MCF 10A (cell line): Measurements from ENCODE around the gene CALML6. TPM values are rescaled to one million over a fixed set of nuclear protein-coding genes. Genes with fewer than 3 reads are reported as not detected.
A peak's percentile ranks its signal among the peaks of the same experiment; 100 is the strongest.

Experiments
- BruUV-seq: library from RNA; stranded (reverse); fragments of 400-500 nt; replicated peaks from 2 replicates; lab custom pipeline; 2021; lab: Mats Ljungman, UMichigan
- CTCF ChIA-PET: fragments of 300-600 bp; sonication (Branson Sonifier 250); formaldehyde crosslinking; extraction: SDS; loops from one replicate; lab custom pipeline; 2021; ENCODE audit warnings: antibody characterized with exemption, inconsistent platforms; lab: Yijun Ruan, JAX
- POLR2A ChIA-PET: fragments of 300-600, 350-650 bp; sonication (Branson Sonifier 250); formaldehyde crosslinking; extraction: SDS; loops from one replicate; lab custom pipeline; 2020; ENCODE audit warnings: antibody characterized with exemption, inconsistent platforms; lab: Yijun Ruan, JAX
- DNase-seq: peaks from one replicate; pipeline ENCODE4 v3.0.0-alpha.2; 2018; ENCODE audit not compliant: unreplicated experiment
- H3K27ac Mint-ChIP-seq: one replicate; pipeline ENCODE4 v1.8.0; 2022; ENCODE audit warnings: mild to moderate bottlenecking, low read depth, mixed read lengths; ENCODE audit not compliant: unreplicated experiment
- H3K27me3 Mint-ChIP-seq: one replicate; pipeline ENCODE4 v1.8.0; 2022; ENCODE audit warnings: mixed read lengths; ENCODE audit not compliant: insufficient read depth, unreplicated experiment
- H3K36me3 Mint-ChIP-seq: one replicate; pipeline ENCODE4 v1.8.0; 2022; ENCODE audit warnings: mild to moderate bottlenecking, moderate library complexity, mixed read lengths; ENCODE audit not compliant: insufficient read depth, unreplicated experiment
- H3K4me1 Mint-ChIP-seq: one replicate; pipeline ENCODE4 v1.8.0; 2022; ENCODE audit warnings: mixed read lengths; ENCODE audit not compliant: insufficient read depth, unreplicated experiment
- H3K4me3 Mint-ChIP-seq: one replicate; pipeline ENCODE4 v1.8.0; 2022; ENCODE audit warnings: mild to moderate bottlenecking, moderate library complexity, mixed read lengths; ENCODE audit not compliant: unreplicated experiment
- H3K9me3 Mint-ChIP-seq: one replicate; pipeline ENCODE4 v1.8.0; 2022; ENCODE audit warnings: mixed read lengths; ENCODE audit not compliant: unreplicated experiment
- intact Hi-C: fragments of 100-400 bp; cut with micrococcal nuclease; formaldehyde crosslinking; loops from 2 replicates; pipeline ENCODE4 v1.14.1; 2022
- total RNA-seq: library from RNA; stranded (reverse); gene quantifications from 2 replicates; pipeline ENCODE4 v1.2.3, GENCODE V29; 2022
- TF ChIP-seq, protein P1 (sequence below): fragments of 200-600 bp; IDR thresholded peaks from one replicate; pipeline ENCODE4 v1.8.0; 2022; ENCODE audit warnings: antibody characterized with exemption, mild to moderate bottlenecking; ENCODE audit not compliant: unreplicated experiment

The CALML6 gene
- total RNA-seq, 1 experiment from 2014 or later, result 1.7 TPM

DNA sequence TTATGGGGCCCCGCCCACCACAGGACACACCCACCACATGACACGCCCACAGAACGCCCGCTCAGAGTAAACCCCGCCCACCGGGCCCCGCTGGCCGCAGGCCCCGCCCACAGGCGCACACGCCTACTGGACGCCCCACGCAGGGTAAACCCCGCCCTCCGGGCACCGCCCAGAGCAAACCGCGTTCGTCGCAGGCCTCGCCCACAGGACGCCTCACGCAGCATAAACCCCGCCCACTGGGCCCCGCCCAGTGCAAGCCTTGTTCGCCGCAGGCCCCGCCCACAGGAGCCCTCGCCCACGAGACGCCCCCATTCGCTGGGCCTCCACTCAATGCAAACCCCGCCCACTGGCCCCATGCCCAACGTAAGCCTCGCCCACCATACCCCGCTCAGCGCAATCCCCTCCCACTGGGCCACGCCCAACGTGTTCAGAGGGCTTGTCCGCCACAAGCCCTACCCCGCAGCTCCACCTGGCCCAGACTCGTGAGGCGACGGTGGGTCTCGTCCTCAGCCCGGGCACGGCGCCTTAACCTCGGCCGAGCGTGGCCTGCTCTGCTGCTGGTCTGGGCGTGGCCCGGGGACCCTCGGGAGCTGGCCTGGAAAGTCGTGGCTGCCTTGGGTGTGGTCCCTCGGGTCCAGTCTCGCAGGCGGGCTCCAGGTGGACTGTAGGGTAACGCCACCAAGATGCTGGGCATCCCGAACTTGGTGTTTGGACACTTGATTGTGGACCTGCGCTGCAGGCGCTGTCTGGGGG is 4.4 kb downstream of the CALML6 start:
- CTCF ChIA-PET, result no interaction called here
- Mint-ChIP-seq H3K4me3 (peak overlapping the region; percentile 60), H3K4me1 (no peaks in the 10 kb centered on the region), H3K36me3 (peaks cover 13% of the 10 kb centered on the region), H3K9me3 (no peaks in the 10 kb centered on the region), H3K27ac (no peak overlapping the region), H3K27me3 (no peaks in the 10 kb centered on the region)
- no TSS peak for BruUV-seq
- peak; percentile 96 for DNase-seq
- TF ChIP-seq, protein P1, sequence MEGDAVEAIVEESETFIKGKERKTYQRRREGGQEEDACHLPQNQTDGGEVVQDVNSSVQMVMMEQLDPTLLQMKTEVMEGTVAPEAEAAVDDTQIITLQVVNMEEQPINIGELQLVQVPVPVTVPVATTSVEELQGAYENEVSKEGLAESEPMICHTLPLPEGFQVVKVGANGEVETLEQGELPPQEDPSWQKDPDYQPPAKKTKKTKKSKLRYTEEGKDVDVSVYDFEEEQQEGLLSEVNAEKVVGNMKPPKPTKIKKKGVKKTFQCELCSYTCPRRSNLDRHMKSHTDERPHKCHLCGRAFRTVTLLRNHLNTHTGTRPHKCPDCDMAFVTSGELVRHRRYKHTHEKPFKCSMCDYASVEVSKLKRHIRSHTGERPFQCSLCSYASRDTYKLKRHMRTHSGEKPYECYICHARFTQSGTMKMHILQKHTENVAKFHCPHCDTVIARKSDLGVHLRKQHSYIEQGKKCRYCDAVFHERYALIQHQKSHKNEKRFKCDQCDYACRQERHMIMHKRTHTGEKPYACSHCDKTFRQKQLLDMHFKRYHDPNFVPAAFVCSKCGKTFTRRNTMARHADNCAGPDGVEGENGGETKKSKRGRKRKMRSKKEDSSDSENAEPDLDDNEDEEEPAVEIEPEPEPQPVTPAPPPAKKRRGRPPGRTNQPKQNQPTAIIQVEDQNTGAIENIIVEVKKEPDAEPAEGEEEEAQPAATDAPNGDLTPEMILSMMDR, result no peak
- POLR2A ChIA-PET, result no interaction called here
- intact Hi-C loops, result no loop called here

DNA sequence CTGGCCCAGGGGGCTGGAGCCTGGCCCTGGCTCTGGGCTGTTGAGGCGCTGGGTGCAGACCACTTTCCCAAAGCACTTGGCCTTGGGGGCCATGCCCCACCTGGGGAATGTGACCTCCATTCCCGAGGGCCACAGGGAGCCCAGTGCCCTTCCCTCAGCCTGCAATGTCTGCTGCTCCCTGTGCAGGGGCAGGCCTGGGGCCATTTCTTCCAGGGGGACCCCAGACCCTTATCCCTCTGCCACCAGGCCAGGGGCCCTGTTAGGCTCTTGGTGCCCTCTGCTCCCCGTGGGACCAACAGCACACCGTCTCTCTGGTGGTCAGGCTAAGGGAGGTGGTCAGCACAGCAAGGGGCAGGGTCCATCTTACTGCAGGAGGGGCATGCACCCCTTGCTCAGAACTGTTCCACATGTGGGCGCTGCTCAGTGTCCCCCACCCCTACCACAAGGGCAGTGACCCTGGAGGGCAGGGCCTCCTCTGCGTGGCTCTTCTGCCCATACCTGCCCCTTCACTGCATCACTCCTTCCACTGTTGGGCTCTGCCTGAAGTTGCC is 5.1 kb downstream of the CALML6 start:
- Mint-ChIP-seq H3K4me3 (no peak overlapping the region), H3K36me3 (peaks cover 13% of the 10 kb centered on the region), H3K4me1 (no peaks in the 10 kb centered on the region), H3K27ac (no peak overlapping the region), H3K9me3 (no peaks in the 10 kb centered on the region), H3K27me3 (no peaks in the 10 kb centered on the region)
- CTCF ChIA-PET, result interaction anchor here (0.6 kb wide), 1 partner anchor 124 kb away, joined by 5 read pairs; no protein-coding TSS in a partner anchor
- no TSS peak for BruUV-seq
- POLR2A ChIA-PET, result no interaction called here
- no peak for DNase-seq
- intact Hi-C loops, result no loop called here
- TF ChIP-seq, protein P1, result no peak

DNA sequence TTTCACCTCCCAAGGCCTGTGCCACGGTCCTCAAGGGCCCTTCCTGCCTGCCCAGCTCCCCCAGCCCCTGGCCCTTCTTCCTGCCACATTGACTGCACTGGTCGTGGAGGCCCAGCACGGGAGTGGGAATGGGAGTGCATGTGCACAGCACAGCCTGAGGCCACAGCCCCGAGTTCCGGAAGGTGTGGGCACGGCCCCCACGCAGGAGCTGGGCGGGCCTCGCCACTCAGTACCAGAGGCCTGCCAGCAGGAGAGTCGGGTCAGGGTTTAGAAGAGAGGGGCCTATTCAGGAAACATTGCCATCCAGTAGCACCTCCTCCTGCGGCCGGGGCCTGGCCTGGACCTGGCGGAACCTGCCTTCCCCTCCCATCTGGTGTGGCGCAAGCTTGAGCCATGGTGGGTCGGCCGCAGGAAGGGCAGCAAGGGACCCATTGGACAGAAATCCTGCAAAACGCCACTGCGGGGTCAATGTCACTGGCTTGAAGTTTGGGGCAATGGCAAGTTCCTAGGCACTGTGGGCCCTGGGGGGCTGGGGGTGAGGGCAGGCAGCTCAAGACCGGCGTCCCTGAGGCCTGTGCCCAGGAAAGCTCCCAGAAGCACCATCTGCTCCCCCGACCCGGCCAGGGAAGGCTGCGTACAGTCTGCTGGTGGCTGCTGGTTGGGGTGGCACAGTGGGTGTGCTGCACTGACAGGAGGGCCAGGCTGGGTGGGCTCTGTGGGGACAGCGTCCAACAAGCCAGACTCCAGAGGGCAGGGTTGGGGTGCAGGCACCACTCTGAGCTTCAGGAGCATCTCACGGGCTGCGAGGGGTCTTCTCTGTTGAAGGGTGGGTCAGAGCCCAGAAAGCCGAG is 5.8 kb downstream of the CALML6 start:
- no peak for DNase-seq
- Mint-ChIP-seq H3K4me1 (no peaks in the 10 kb centered on the region), H3K4me3 (no peak overlapping the region), H3K27ac (no peak overlapping the region), H3K36me3 (peaks cover 13% of the 10 kb centered on the region), H3K9me3 (no peaks in the 10 kb centered on the region), H3K27me3 (no peaks in the 10 kb centered on the region)
- intact Hi-C loops, result no loop called here
- TF ChIP-seq, protein P1, result no peak
- ChIA-PET POLR2A (no interaction called here), CTCF (interaction anchor here (0.6 kb wide), 1 partner anchor 123 kb away, joined by 5 read pairs; no protein-coding TSS in a partner anchor)
- BruUV-seq, result no TSS peak

DNA sequence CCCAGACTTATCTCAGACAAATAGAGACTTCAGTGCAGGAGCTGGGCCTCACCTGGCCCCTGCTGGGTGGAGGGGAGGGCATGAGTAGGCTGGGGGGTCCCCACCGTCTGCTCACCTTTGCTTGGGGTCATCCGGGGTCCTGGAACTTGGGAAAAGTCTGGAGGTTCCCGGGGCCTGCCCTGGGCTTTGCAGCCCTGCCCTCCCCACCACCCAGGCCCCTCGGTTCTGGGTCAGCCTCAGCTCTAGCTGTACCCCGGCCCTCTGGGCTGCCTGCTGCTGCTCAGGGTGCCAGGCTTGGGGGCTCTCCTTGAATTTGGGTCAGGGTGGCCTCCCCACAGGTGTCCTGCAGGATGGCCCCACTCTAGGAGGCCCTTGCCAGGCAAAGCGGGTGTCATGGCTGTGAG is 6.4 kb downstream of the CALML6 start:
- DNase-seq, result no peak
- no TSS peak for BruUV-seq

More for the DNA sequence above, 6.4 kb downstream of the CALML6 start:
- Mint-ChIP-seq H3K27ac (no peak overlapping the region), H3K4me1 (no peaks in the 10 kb centered on the region), H3K27me3 (no peaks in the 10 kb centered on the region), H3K36me3 (peaks cover 13% of the 10 kb centered on the region), H3K4me3 (no peak overlapping the region), H3K9me3 (no peaks in the 10 kb centered on the region)
- CTCF ChIA-PET, result no interaction called here
- intact Hi-C loops, result no loop called here
- TF ChIP-seq, protein P1, result no peak
- POLR2A ChIA-PET, result no interaction called here
